Naive B cell (primary cell): ENCODE results near the gene PRAMEF20. TPM values are rescaled to one million over a fixed set of nuclear protein-coding genes. Genes with fewer than 3 reads are reported as not detected.
A peak's percentile ranks its signal among the peaks of the same experiment; 100 is the strongest.
"Not testable (repeated sequence)": the region's sequence is repeated elsewhere in the genome, so short reads cannot be mapped to it uniquely, and the experiment has no call there.

Experiments used
- ATAC-seq, 2 donors: fragments of 150-1000 bp; cut with Tn5 transposase; 2 replicates each; pipeline ENCODE4 v1.10.0; 2021; ENCODE audit warnings: low read depth in 2 of 2, mild to moderate bottlenecking in 2 of 2, moderate library complexity in 2 of 2
- DNase-seq: peaks from one replicate; pipeline ENCODE4 v3.0.0; 2022
- H3K27ac Mint-ChIP-seq, 6 donors: one replicate each; pipeline ENCODE4 v1.8.0; 2020 to 2022; ENCODE audit warnings: mild to moderate bottlenecking in 6 of 6, mixed read lengths in 6 of 6, moderate library complexity in 5 of 6, inconsistent platforms in 2 of 6
- H3K27me3 Mint-ChIP-seq, 3 donors: one replicate each; pipeline ENCODE4 v1.8.0; 2021 to 2022; ENCODE audit warnings: mixed read lengths in 3 of 3, mild to moderate bottlenecking in 1 of 3
- H3K36me3 Mint-ChIP-seq, 2 donors: one replicate each; pipeline ENCODE4 v1.8.0; 2020 to 2022; ENCODE audit warnings: mixed read lengths in 2 of 2, inconsistent platforms in 1 of 2, mild to moderate bottlenecking in 1 of 2
- H3K4me1 Mint-ChIP-seq, 3 donors: one replicate each; pipeline ENCODE4 v1.8.0; 2020 to 2022; ENCODE audit warnings: mixed read lengths in 3 of 3, inconsistent platforms in 1 of 3, mild to moderate bottlenecking in 1 of 3, moderate library complexity in 1 of 3
- H3K4me3 Mint-ChIP-seq, 8 donors: one replicate each; pipeline ENCODE4 v1.8.0; 2020 to 2022; ENCODE audit warnings: mild to moderate bottlenecking in 8 of 8, mixed read lengths in 8 of 8, moderate library complexity in 8 of 8, inconsistent platforms in 2 of 8
- H3K9me3 Mint-ChIP-seq, 7 donors: one replicate each; pipeline ENCODE4 v1.8.0; 2020 to 2022; ENCODE audit warnings: mixed read lengths in 7 of 7, mild to moderate bottlenecking in 5 of 7, inconsistent platforms in 2 of 7, moderate library complexity in 1 of 7
- polyA plus RNA-seq, 6 donors: library from polyadenylated mRNA; unstranded; fragments of 300-500 nt; fragmentation: Illumina TruSeq; gene quantifications; one replicate each; pipeline ENCODE4 v1.2.3, GENCODE V29; 2021; ENCODE audit warnings: low read depth in 6 of 6

Gene PRAMEF20
- polyA plus RNA-seq, 6 donors from 2014 or later = not detected

- not testable (repeated sequence) for H3K4me1 Mint-ChIP-seq, ATAC-seq, H3K36me3 Mint-ChIP-seq, H3K27ac Mint-ChIP-seq, DNase-seq, H3K4me3 Mint-ChIP-seq
- H3K27me3 Mint-ChIP-seq = peaks cover 10 to 22% (median 13%) of the 10 kb centered on the region in 3 donors
- H3K9me3 Mint-ChIP-seq = peaks cover 4 to 17% (median 7%) of the 10 kb centered on the region in 7 donors
These were observed 23.6 kb downstream of the PRAMEF20 start for GRCh38 chr1:13433694-13434358.

- Mint-ChIP-seq H3K36me3 (peaks cover 0 to 7% of the 10 kb centered on the region in 2 donors), H3K4me1 (no peaks in the 10 kb centered on the region), H3K9me3 (peaks cover 4 to 21% (median 7%) of the 10 kb centered on the region in 7 donors), H3K4me3 (no peak overlapping the region), H3K27me3 (peaks cover 10 to 19% (median 13%) of the 10 kb centered on the region in 3 donors), H3K27ac (no peak overlapping the region)
- no peak for ATAC-seq
- DNase-seq = no peak
These were observed 25.2 kb downstream of the PRAMEF20 start for GRCh38 chr1:13435458-13435857.

- H3K27me3 Mint-ChIP-seq = peaks cover 8 to 11% (median 10%) of the 10 kb centered on the region in 3 donors
- not testable (repeated sequence) for H3K36me3 Mint-ChIP-seq, H3K9me3 Mint-ChIP-seq, H3K4me3 Mint-ChIP-seq, ATAC-seq, H3K27ac Mint-ChIP-seq, H3K4me1 Mint-ChIP-seq, DNase-seq
These were observed 29.0 kb downstream of the PRAMEF20 start for GRCh38 chr1:13439104-13439783.

GRCh38 chr1:13443335-13443979 is 33.2 kb downstream of the PRAMEF20 start:
- Mint-ChIP-seq H3K27me3 (peaks cover 0 to 5% (median 0%) of the 10 kb centered on the region in 3 donors), H3K4me1 (no peaks in the 10 kb centered on the region), H3K4me3 (no peak overlapping the region), H3K27ac (no peak overlapping the region), H3K36me3 (peaks cover 0 to 4% of the 10 kb centered on the region in 2 donors), H3K9me3 (peaks cover 0 to 4% (median 0%) of the 10 kb centered on the region in 7 donors)
- DNase-seq (no peak), ATAC-seq (no peak)

DNA sequence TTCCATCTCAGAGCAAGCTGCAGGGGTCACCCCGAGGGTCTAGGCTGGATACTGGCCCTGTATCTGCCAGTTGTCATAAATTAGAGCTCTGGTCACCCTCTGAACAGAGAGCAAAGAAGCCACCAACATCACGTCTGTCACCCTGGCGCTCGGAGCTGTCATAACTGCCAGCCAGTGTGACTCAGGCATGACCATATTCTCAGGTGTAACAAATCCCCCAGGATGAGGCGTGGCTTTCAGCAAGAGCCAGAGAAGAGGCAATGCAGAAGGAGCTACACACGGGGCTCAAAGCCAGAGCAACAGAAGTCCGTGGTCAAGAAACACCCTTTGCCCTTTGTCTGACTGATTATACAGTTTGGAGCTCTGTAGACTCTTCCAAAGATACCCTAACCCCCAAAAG is 40.0 kb downstream of the PRAMEF20 start:
- no peaks in the 10 kb centered on the region for H3K36me3 Mint-ChIP-seq
- peaks cover 4 to 8% (median 5%) of the 10 kb centered on the region in 3 donors for H3K27me3 Mint-ChIP-seq
- peaks cover 0 to 5% (median 2%) of the 10 kb centered on the region in 7 donors for H3K9me3 Mint-ChIP-seq
- ATAC-seq = no peak
- no peaks in the 10 kb centered on the region for H3K4me1 Mint-ChIP-seq
- no peak for DNase-seq
- no peak overlapping the region for H3K27ac Mint-ChIP-seq
- no peak overlapping the region for H3K4me3 Mint-ChIP-seq

DNA sequence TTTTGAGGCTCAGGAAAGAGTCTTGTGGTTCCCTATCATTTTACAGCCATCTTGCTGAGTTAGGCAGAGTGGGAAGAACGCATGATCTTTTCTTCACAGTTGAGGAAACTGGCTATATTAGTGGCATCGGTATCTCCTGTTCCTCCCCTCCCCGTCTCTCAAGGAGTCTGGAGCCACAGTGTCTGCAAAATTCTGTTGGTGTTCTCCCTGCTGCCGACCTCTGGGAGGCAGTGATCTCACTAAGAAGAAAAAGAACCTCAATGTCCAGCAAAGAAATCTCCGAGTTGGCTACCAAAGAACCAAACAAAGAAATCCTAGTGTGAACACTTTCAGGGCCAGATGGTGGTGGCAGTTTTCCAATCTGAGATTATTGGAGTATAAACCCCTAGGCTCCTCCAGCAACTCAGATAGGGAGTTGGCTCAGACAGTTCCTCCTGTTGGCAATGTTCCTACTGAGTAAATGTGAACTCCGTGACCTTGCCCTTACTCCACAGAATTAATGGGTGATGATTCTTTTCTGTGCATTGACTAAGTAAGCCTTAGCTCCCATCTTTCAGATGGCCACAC is 41.2 kb downstream of the PRAMEF20 start:
- Mint-ChIP-seq H3K27me3 (peaks cover 8 to 12% (median 12%) of the 10 kb centered on the region in 3 donors), H3K9me3 (peaks cover 0 to 5% (median 2%) of the 10 kb centered on the region in 7 donors), H3K4me1 (no peaks in the 10 kb centered on the region), H3K36me3 (no peaks in the 10 kb centered on the region), H3K27ac (no peak overlapping the region), H3K4me3 (no peak overlapping the region)
- DNase-seq (no peak), ATAC-seq (no peak)

DNA sequence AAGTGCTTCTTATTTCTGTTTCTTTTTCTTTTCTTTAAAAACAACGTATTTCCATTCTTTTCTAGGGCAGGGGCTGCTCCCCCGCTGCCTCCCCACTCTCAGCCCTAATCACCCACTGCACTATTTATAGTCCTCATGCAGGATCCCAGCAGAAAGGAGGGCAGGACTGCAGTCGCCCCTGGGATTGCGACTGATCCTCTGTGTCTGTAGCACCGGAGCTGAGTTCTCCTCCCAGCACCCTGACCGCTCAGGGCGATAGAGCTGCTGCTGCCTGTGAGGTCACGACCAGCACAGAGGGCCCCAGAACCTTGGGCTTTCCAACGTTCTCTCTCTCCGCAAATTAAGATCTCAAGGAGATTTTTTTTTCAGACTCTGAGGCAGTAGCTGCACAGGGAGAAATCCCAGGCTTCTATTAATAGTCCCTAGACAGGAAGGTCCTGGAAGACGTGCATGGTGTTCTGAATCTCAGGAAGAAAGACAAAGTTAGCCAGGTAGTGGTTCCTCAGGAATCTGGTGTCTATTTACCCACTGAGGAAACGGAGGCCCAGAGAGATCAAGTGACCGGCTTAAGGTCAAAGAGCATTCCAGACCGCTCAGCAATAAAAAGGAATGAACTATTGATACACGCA is 46.8 kb downstream of the PRAMEF20 start:
- H3K4me3 Mint-ChIP-seq = no peak overlapping the region

DNA sequence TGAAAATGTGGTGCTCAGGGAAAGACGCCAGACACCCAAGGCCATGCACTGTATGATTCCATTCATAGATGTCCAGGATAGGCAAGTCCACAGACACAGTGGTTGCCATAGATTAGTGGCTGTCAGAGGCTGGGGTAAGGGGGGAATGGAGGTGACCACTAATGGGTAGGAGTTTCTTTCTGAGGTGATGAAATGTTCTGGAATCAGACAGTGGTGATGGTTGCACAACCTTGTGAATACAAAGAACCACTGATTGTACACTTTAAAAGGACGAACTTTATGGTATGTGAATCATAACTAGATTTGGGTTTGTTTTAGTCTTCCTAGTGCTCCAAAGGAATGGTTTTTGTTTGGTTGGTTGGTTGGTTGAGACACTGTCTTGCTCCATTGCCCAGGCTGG is 51.7 kb downstream of the PRAMEF20 start:
- Mint-ChIP-seq H3K27ac (peak overlapping the region in 1 of 6 donors; percentile 78), H3K4me3 (no peak overlapping the region), H3K4me1 (no peaks in the 10 kb centered on the region), H3K9me3 (peaks cover 0 to 4% (median 0%) of the 10 kb centered on the region in 7 donors), H3K27me3 (peaks cover 6 to 29% (median 9%) of the 10 kb centered on the region in 3 donors), H3K36me3 (no peaks in the 10 kb centered on the region)
- DNase-seq = no peak
- ATAC-seq = no peak

More for the DNA sequence above, 46.8 kb downstream of the PRAMEF20 start:
- Mint-ChIP-seq H3K4me1 (no peaks in the 10 kb centered on the region), H3K27ac (no peak overlapping the region), H3K9me3 (peaks cover 0 to 9% (median 0%) of the 10 kb centered on the region in 7 donors), H3K36me3 (no peaks in the 10 kb centered on the region), H3K27me3 (peaks cover 14 to 21% (median 18%) of the 10 kb centered on the region in 3 donors)
- no peak for DNase-seq
- no peak for ATAC-seq

- Mint-ChIP-seq H3K36me3 (no peaks in the 10 kb centered on the region), H3K4me3 (no peak overlapping the region), H3K4me1 (no peaks in the 10 kb centered on the region), H3K27me3 (peaks cover 3 to 27% (median 4%) of the 10 kb centered on the region in 3 donors), H3K27ac (no peak overlapping the region), H3K9me3 (peaks cover 0 to 4% (median 0%) of the 10 kb centered on the region in 7 donors)
- ATAC-seq (no peak), DNase-seq (no peak)
These were observed 52.4 kb downstream of the PRAMEF20 start for GRCh38 chr1:13462682-13463081.

DNA sequence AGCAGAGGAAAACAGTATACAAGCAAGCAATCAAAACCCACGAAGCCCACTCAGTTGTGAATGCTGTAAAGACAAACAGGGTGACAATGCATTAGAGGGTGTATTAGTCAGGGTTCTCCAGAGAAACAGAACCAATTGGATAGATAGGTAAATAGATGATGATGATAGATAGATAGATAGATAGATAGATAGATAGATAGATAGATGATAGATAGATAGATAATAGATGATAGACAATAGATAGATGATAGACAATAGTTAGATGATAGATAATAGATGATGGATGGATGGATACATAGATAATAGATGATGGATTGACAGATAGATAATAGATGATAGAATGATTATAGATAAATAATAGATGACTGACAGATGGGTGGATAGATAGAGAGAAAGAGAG is 55.3 kb downstream of the PRAMEF20 start:
- no peaks in the 10 kb centered on the region for H3K9me3 Mint-ChIP-seq
- H3K27ac Mint-ChIP-seq = no peak overlapping the region
- no peaks in the 10 kb centered on the region for H3K4me1 Mint-ChIP-seq
- H3K27me3 Mint-ChIP-seq = peaks cover 0 to 31% (median 3%) of the 10 kb centered on the region in 3 donors
- DNase-seq (no peak), ATAC-seq (no peak)
- no peak overlapping the region for H3K4me3 Mint-ChIP-seq
- no peaks in the 10 kb centered on the region for H3K36me3 Mint-ChIP-seq

DNA sequence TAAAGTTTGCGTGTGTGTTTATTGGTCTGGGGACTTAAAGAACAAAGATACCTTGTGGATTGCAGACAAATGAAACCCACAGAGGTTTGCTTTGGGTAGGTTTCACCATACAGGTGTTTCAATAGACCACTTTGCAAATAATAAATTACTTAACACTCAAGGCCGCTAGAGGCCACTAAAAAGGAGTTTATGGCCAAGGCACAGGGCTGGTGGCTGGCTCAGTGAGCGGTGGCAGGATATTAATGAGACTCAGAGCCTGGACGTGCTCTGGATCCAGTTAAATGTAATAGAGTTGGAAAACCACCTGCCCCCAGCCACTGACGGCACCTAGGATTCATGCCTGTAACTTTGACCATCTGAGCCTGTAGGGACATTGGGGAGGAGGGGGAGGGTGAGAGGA is 59.1 kb downstream of the PRAMEF20 start:
- Mint-ChIP-seq H3K27me3 (peaks cover 0 to 21% (median 0%) of the 10 kb centered on the region in 3 donors), H3K4me3 (no peak overlapping the region), H3K9me3 (peaks cover 0 to 11% (median 0%) of the 10 kb centered on the region in 7 donors), H3K36me3 (no peaks in the 10 kb centered on the region), H3K27ac (no peak overlapping the region), H3K4me1 (no peaks in the 10 kb centered on the region)
- ATAC-seq (no peak), DNase-seq (no peak)
